WTC11 (cell line): ENCODE measurements around the gene OSTM1. TPM values are rescaled to one million over a fixed set of nuclear protein-coding genes. Genes with fewer than 3 reads are reported as not detected.

Source experiments
- ATAC-seq: fragments of 200-7000 bp; cut with Tn5 transposase; 2 replicates; pipeline ENCODE4 v1.10.0; 2021; ENCODE audit warnings: mild to moderate bottlenecking, moderate library complexity
- Bru-seq: library from RNA; stranded (reverse); fragments of 400-500 nt; gene quantifications from one replicate; lab custom pipeline; 2021; lab: Mats Ljungman, UMichigan
- CTCF ChIA-PET: fragments of 300-600 bp; sonication (Branson Sonifier 250); formaldehyde crosslinking; loops from one replicate; lab custom pipeline; 2021; ENCODE audit warnings: antibody characterized with exemption; lab: Charles Lee
- POLR2A ChIA-PET: fragments of 350-600 bp; sonication (Branson Sonifier 250); formaldehyde crosslinking; loops from one replicate; lab custom pipeline; 2021; ENCODE audit warnings: antibody characterized with exemption; lab: Charles Lee
- DNase-seq: peaks from one replicate; pipeline ENCODE4 v3.0.0; 2021; ENCODE audit warnings: low spot score
- H3K27ac Mint-ChIP-seq: 2 replicates; pipeline ENCODE4 v1.8.0; 2021; ENCODE audit warnings: mixed read lengths
- H3K27me3 Mint-ChIP-seq: 2 replicates; pipeline ENCODE4 v1.8.0; 2021; ENCODE audit warnings: low read depth, mild to moderate bottlenecking, moderate library complexity, mixed read lengths
- H3K36me3 Mint-ChIP-seq: 2 replicates; pipeline ENCODE4 v1.8.0; 2021; ENCODE audit warnings: mixed read lengths
- H3K4me1 Mint-ChIP-seq: 2 replicates; pipeline ENCODE4 v1.8.0; 2022; ENCODE audit warnings: mixed read lengths
- H3K4me3 Mint-ChIP-seq: 2 replicates; pipeline ENCODE4 v1.8.0; 2021; ENCODE audit warnings: mild to moderate bottlenecking, moderate library complexity, mixed read lengths
- H3K9me3 Mint-ChIP-seq: 2 replicates; pipeline ENCODE4 v1.8.0; 2021; ENCODE audit warnings: mixed read lengths
- E2F4 ChIP-seq: sonication (generic); formaldehyde crosslinking; IDR thresholded peaks from 2 replicates; pipeline ENCODE4 v1.8.1; 2022; ENCODE audit warnings: low read depth, mild to moderate bottlenecking, moderate library complexity, missing genetic modification reagents, borderline replicate concordance
- E2F5 ChIP-seq: sonication (generic); formaldehyde crosslinking; IDR thresholded peaks from 2 replicates; pipeline ENCODE4 v1.8.1; 2022; ENCODE audit warnings: mild to moderate bottlenecking, moderate library complexity, missing genetic modification reagents
- FOXP1 ChIP-seq: sonication (generic); formaldehyde crosslinking; IDR thresholded peaks from 2 replicates; pipeline ENCODE4 v1.8.0; 2022; ENCODE audit warnings: missing genetic modification reagents, mild to moderate bottlenecking, moderate library complexity, borderline replicate concordance
- FOXP4 ChIP-seq: sonication (generic); formaldehyde crosslinking; IDR thresholded peaks from 2 replicates; pipeline ENCODE4 v1.8.0; 2022; ENCODE audit warnings: mild to moderate bottlenecking, missing genetic modification reagents
- GABPB1 ChIP-seq: sonication (generic); formaldehyde crosslinking; IDR thresholded peaks from 2 replicates; pipeline ENCODE4 v1.8.1; 2023; ENCODE audit warnings: mild to moderate bottlenecking, missing genetic modification reagents
- JUN ChIP-seq: sonication (generic); formaldehyde crosslinking; IDR thresholded peaks from 2 replicates; pipeline ENCODE4 v1.8.0; 2023; ENCODE audit warnings: mild to moderate bottlenecking, missing genetic modification reagents
- MYBL2 ChIP-seq: sonication (generic); formaldehyde crosslinking; IDR thresholded peaks from 2 replicates; pipeline ENCODE4 v1.8.1; 2023; ENCODE audit warnings: mild to moderate bottlenecking, moderate library complexity, missing genetic modification reagents
- NFE2L1 ChIP-seq: sonication (generic); formaldehyde crosslinking; IDR thresholded peaks from 2 replicates; pipeline ENCODE4 v1.8.1; 2023; ENCODE audit warnings: missing genetic modification reagents
- NR3C1 ChIP-seq: sonication (generic); formaldehyde crosslinking; conservative IDR thresholded peaks from 2 replicates; pipeline ENCODE4 v1.8.1; 2023; ENCODE audit warnings: low read depth, mild to moderate bottlenecking, missing genetic modification reagents
- RELA ChIP-seq: sonication (generic); formaldehyde crosslinking; IDR thresholded peaks from 2 replicates; pipeline ENCODE4 v1.8.1; 2022; ENCODE audit warnings: missing genetic modification reagents, mild to moderate bottlenecking, borderline replicate concordance
- SP1 ChIP-seq: sonication (generic); formaldehyde crosslinking; conservative IDR thresholded peaks from 2 replicates; pipeline ENCODE4 v1.8.1; 2022; ENCODE audit warnings: missing genetic modification reagents
- STAT6 ChIP-seq: sonication (generic); formaldehyde crosslinking; conservative IDR thresholded peaks from 2 replicates; pipeline ENCODE4 v1.8.1; 2023; ENCODE audit warnings: mild to moderate bottlenecking, low read depth, missing genetic modification reagents, moderate library complexity
- TEAD1 ChIP-seq: sonication (generic); formaldehyde crosslinking; IDR thresholded peaks from 2 replicates; pipeline ENCODE4 v1.8.0; 2022; ENCODE audit warnings: mild to moderate bottlenecking, missing genetic modification reagents
- ZBTB43 ChIP-seq: sonication (generic); formaldehyde crosslinking; IDR thresholded peaks from 2 replicates; pipeline ENCODE4 v1.8.1; 2023; ENCODE audit warnings: mild to moderate bottlenecking, missing genetic modification reagents
- ZMAT4 ChIP-seq: fragments of 250-450 bp; sonication (Bioruptor Pico); IDR thresholded peaks from 2 replicates; pipeline ENCODE4 v1.9.0; 2021; ENCODE audit warnings: mild to moderate bottlenecking
- ZNF232 ChIP-seq: sonication (generic); formaldehyde crosslinking; IDR thresholded peaks from 2 replicates; pipeline ENCODE4 v1.8.0; 2022; ENCODE audit warnings: mild to moderate bottlenecking, missing genetic modification reagents
- ZNF263 ChIP-seq: sonication (generic); formaldehyde crosslinking; IDR thresholded peaks from 2 replicates; pipeline ENCODE4 v1.8.1; 2022; ENCODE audit warnings: low read depth, mild to moderate bottlenecking, moderate library complexity, missing genetic modification reagents
- ZNF396 ChIP-seq: fragments of 250-450 bp; sonication (Bioruptor Pico); IDR thresholded peaks from 2 replicates; pipeline ENCODE4 v1.8.0; 2021; ENCODE audit warnings: mild to moderate bottlenecking, moderate library complexity, borderline replicate concordance
- ZNF425 ChIP-seq: fragments of 250-450 bp; sonication (Bioruptor Pico); conservative IDR thresholded peaks from 2 replicates; pipeline ENCODE4 v1.9.0; 2021; ENCODE audit warnings: mild to moderate bottlenecking
- long read RNA-seq, 3 experiments: library from RNA in 1 of 3; library from capped mRNA in 1 of 3; library from polyadenylated mRNA in 1 of 3; unstranded in 2 of 3; stranded (forward) in 1 of 3; transcript quantifications; one replicate each; pipeline ENCODE4 v2.0.0, GENCODE V29; 2021
- total RNA-seq: library from RNA; stranded (reverse); gene quantifications from 3 replicates; pipeline ENCODE4 v1.2.3, GENCODE V29; 2021

The OSTM1 gene
- total RNA-seq, result 25.3 to 34.1 TPM (median 27.6 TPM) in 3 replicates
- Bru-seq, nascent RNA, result percentile 68 among the genes with signal in this experiment
- long read RNA-seq, experiment 1, full-length matches to known transcripts, result 160 of 199 reads
- long read RNA-seq, experiment 1, partial matches to known transcripts, result 7 of 199 reads
- long read RNA-seq, experiment 1, other reads (novel, unspliced or antisense), result 32 of 199 reads
- long read RNA-seq, experiment 2, full-length matches to known transcripts, result 25 of 39 reads
- long read RNA-seq, experiment 2, partial matches to known transcripts, result 1 of 39 reads
- long read RNA-seq, experiment 2, other reads (novel, unspliced or antisense), result 13 of 39 reads
- long read RNA-seq, experiment 3, full-length matches to known transcripts, result 4 of 22 reads
- long read RNA-seq, experiment 3, partial matches to known transcripts, result 17 of 22 reads
- long read RNA-seq, experiment 3, other reads (novel, unspliced or antisense), result 1 of 22 reads

GRCh38 chr6:108074359-108075144 is at the start of gene OSTM1:
TSS of gene OSTM1 (minus strand) at chr6:108074741. CDS start at chr6:108074651, 90 bp downstream.
- POLR2A ChIA-PET, result no interaction called here
- Mint-ChIP-seq H3K27me3 (peaks cover 18% of the 10 kb centered on the region), H3K4me1 (peaks cover 54% of the 10 kb centered on the region), H3K4me3 (peak within 1 kb of the TSS; percentile 76), H3K27ac (0 out of 2 replicates have a peak within 1 kb of the TSS, but pooled peaks have one; percentile 49), H3K36me3 (no peaks in the 10 kb centered on the region), H3K9me3 (no peaks in the 10 kb centered on the region)
- peak; percentile 86 for ATAC-seq
- peak; percentile 91 for DNase-seq
- CTCF ChIA-PET, result interaction anchor here (1.1 kb wide), 1 partner anchor 94 kb away, joined by 4 read pairs; no protein-coding TSS in a partner anchor
- TF ChIP-seq ZNF396 (CRISPR knock-in tag), result no peak
- peak; percentile 91 for TF ChIP-seq ZBTB43 (CRISPR knock-in tag)
- peak; percentile 92 for TF ChIP-seq E2F5 (CRISPR knock-in tag)
- peak; percentile 55; the same call in 1 of the 2 replicates for TF ChIP-seq JUN
- peak; percentile 95 for TF ChIP-seq FOXP4 (CRISPR knock-in tag)
- TF ChIP-seq ZNF232 (CRISPR knock-in tag), result peak; percentile 80; the same call in 1 of the 2 replicates
- TF ChIP-seq ZMAT4 (CRISPR knock-in tag), result no peak
- peak; percentile 73; the same call in 1 of the 2 replicates for TF ChIP-seq NFE2L1 (CRISPR knock-in tag)
- peak; percentile 73; the same call in 1 of the 2 replicates for TF ChIP-seq E2F4 (CRISPR knock-in tag)
- TF ChIP-seq FOXP1 (CRISPR knock-in tag), result peak; percentile 94
- TF ChIP-seq STAT6 (CRISPR knock-in tag), result no peak
- TF ChIP-seq ZNF425, result no peak
- TF ChIP-seq RELA (CRISPR knock-in tag), result 0 out of 2 replicates have a peak, but pooled peaks have one; percentile 44
- no peak; the same call in 1 of the 2 replicates for TF ChIP-seq ZNF263 (CRISPR knock-in tag)
- peak; percentile 97 for TF ChIP-seq SP1 (CRISPR knock-in tag)
- no peak for TF ChIP-seq NR3C1
- TF ChIP-seq TEAD1 (CRISPR knock-in tag), result 0 out of 2 replicates have a peak, but pooled peaks have one; percentile 17
- 0 out of 2 replicates have a peak, but pooled peaks have one; percentile 21 for TF ChIP-seq GABPB1
- peak; percentile 70 for TF ChIP-seq MYBL2 (CRISPR knock-in tag)
